ENCODE results near the gene PRMT1.
A peak's percentile ranks its signal among the peaks of the same experiment; 100 is the strongest.

GRCh38 chr19:49684251-49684982, 7.3 kb downstream of the PRMT1 start:
- TF ChIP-seq POLR2A (IDR thresholded peaks at IDR 0.05; ENCODE audit: low read depth, low read length) = peak; percentile 69; the same call in 1 of the 2 replicates
- peak; percentile 87 for TF ChIP-seq POLR2AphosphoS5 (IDR thresholded peaks at IDR 0.05; ENCODE audit: low read depth, low read length)
- TF ChIP-seq TAF1 (IDR thresholded peaks at IDR 0.05; ENCODE audit: borderline replicate concordance, low read depth, low read length) = no peak
